GM19043 (cell line): ENCODE results near the gene CPNE2.
"Not testable (repeated sequence)": the region's sequence is repeated elsewhere in the genome, so short reads cannot be mapped to it uniquely, and the experiment has no call there.

Experiments used
- ATAC-seq: cut with Tn5 transposase; IDR thresholded peaks from one replicate; pipeline ENCODE4 v1.9.1; 2021; ENCODE audit warnings: low read depth; ENCODE audit not compliant: unreplicated experiment

The CPNE2 gene

GRCh38 chr16:57091975-57092785 is at the start of gene CPNE2:
CPNE2 (plus strand) TSS chr16:57092583; CDS start chr16:57110743, 18,160 bp downstream.
- no peak for ATAC-seq

DNA sequence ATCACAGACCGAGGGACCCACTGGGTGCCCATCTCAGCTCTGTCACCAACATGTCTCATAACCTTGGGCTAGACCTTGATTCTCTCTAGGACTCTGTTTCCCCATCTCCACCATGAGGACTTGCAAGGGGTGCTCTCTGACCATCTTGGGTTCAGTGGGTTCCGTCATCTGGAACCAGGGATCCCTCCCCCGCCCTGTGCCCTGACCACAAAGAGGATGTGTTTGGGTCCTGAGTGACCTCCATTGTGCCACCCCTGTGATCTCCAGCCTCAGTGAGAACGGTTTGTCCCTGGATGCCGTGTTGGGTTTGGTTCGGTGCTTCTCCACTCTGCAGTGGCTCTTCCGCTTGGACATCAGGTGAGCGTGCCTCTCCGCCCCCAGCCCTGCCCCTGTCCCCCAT is 49.1 kb upstream of the CPNE2 start:
- ATAC-seq = no peak

DNA sequence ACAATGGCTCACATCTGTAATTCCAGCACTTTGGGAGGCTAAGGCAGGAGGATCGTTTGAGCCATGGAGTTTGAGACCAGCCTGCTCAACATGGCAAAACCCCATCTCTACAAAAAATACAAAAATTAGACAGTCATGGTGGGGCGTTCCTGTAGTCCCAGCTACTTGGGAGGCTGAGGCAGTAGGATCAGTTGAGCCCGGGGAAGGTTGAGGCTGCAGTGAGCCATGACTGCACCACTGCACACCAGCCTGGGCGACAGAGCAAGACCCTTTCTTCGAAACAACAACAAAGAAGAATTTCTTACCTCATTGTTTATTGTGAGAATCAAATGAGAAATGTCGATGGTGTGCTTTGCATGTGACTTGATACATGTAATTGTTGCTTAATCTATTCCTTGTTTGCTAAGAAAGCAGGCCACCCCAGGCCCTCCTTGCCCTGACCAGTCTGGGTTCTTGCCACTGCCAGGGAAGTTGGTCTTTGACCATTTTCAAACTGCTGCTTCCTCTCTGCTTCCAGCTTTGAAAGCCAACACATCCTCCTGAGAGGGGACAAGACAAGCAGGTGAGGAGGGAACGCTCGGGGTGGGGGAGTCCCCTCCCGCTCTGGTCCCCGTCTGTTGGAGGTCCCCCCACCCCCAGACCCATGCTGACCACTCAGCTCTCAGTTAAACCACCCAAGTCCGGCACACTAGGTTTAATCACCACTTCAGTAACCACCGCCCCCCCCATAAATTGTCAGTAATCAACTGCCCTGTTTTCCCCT is 47.3 kb upstream of the CPNE2 start:
- ATAC-seq = no peak

DNA sequence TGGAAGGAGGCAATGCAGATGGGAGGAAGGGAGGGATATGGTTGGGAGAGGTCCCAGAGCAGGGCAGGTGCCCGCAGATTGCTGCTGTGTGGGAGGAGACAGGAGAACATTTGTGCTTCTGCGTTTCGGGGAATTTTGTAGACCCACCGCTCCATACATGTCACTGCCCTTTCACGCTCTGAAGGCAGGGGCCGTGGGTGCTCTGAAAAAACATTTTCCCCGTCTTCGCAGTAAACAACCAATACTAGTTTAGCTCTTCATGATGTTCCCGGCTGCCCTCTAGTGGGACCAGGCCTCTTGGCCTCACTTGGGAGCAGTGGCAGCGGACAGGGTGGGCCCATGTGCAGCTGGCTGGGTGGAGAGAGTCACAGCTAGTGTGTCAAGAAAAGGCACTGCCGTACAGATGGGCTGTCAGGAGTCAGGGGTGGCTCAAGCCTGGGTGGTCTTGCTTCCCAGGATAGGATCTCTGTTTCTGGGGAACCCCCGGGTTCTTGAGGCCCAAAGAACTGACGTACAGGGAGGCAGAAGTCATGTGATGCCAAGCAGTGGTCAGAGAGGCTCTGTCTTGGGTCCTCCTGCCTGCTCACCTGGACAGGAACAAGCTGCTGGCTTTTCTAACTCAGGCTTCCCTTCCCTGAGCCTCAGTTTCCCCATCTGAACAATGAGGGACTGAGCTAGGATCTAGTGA is 46.5 kb upstream of the CPNE2 start:
- no peak for ATAC-seq

DNA sequence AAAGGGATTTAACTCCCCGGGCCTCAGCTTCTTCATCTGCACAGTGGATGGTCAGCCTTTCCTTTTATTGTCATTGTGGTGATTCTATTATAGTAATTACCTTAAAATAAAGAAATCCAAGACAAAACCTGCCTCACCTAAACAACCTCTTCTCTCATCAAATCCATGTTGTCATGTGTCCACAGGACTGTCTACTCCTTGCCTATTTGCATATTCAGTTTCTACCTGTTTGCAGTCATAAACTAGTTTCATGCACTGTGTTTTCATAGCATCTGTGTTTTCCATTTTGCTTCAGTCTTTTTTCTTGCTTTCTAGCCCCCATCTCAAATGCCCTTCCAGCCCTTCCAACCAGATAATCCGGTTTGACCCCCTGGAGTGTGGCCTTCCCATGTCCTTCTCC is 44.3 kb upstream of the CPNE2 start:
- ATAC-seq = no peak

GRCh38 chr16:57049678-57050077 is 42.7 kb upstream of the CPNE2 start:
- no peak for ATAC-seq

- no peak for ATAC-seq
These were observed 40.6 kb upstream of the CPNE2 start for GRCh38 chr16:57051696-57052228.

DNA sequence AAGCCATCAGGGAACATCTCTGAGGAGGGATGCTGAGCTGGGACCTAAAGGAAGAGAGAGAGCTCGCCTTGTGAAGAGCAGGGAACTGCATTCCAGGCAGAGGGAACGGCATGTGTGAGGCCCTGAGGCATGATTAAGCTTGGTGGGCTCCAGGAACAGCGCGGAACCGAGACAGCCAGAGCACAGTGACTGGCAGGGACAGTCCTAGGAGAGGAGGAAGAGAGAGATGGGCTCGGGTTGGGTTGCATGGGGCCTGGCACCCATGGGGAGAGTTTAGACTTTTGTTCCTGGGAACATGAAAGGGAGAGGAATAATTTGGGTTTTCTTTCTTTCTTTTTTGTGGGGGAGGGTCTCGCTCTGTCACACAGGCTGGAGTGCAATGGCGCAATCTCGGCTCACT is 39.2 kb upstream of the CPNE2 start:
- ATAC-seq = no peak

DNA sequence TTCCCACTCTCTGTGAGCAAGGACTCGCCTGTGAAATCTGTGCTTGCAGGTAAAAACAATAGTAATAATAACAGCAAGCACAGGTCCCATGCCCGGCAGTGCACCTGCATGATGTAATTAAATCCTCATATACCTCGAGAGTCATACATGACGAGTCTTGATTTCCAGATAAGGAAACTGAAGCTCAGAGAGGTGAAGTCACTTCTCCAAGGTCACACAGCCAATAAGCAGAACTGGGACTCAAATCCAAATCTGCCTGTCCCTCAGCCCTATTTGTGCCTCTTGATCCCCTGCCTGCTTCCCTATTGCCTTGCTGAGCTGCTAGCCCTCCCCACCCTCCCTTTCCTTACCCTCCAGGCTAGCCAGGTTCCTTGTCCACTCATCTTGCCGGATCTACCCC is 38.0 kb upstream of the CPNE2 start:
- no peak for ATAC-seq

- no peak for ATAC-seq
These were observed 37.6 kb upstream of the CPNE2 start for GRCh38 chr16:57054771-57055170.

DNA sequence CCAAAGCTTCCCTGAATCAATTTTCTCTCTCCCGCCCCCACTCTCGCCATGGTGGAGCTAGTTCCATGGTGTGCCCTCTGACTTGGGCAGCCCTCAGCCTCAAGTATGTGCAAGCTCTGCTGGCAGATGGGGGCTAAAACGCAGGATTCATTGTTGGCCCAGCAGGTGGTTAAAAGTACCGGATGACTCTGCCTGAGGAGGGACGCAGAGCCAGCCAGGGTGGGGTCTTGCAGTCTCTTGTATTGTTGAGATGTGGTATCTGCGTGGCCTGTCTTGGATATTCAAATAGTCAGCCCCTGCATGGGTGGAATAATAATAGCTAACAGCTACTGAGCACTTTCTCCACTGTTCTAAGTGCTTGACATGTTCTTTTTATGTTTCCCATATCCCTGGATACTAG is 36.7 kb upstream of the CPNE2 start:
- no peak for ATAC-seq

DNA sequence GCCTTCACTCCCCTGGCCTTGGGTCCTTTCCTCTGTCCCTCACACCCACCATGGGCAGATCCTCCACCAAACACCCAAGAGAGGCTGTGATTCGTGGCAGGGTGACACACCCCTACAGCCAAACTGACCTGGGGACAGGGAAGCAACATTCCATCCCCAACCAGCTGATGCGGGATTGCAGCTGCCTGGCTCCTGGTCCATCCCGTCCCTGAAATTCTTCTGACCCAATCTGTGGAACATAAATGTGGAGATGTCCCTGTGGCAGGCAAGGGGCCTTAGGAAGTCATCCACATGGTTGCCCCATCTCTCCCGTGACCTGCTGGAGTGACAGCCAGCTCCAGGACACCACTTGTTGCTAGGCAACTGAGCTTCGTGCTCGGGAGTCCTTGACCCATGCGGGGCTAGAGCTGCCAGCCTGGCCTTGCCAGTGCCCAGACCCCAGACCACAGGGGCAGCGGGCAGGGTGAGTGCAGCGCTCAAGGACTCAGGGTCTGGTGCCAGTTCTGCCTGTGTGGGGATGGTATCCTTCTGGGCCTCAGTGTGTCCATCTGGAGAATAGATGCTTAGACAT is 34.0 kb upstream of the CPNE2 start:
- ATAC-seq = no peak

GRCh38 chr16:57060323-57061083 is 31.9 kb upstream of the CPNE2 start:
- ATAC-seq = no peak

- no peak for ATAC-seq
These were observed 31.1 kb upstream of the CPNE2 start for GRCh38 chr16:57061084-57061905.

DNA sequence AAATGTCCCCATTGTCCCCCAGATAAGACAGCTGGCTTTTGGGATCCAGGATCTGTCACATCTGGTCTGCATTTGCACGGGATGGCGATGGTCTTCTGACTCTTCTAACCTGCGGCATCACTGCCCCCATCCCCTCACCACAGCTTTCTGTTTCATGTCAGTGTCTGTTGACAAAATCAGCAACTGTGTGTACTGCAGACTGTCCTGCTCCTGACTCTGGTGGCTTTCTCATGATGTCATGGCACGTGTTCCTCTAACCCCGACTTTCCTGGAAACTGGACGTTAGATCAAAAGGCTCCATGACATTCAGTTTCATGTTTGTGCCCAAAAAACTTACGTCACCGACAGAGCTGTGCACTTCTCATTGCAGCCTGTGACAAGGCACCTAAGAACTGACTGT is 30.1 kb upstream of the CPNE2 start:
- no peak for ATAC-seq

DNA sequence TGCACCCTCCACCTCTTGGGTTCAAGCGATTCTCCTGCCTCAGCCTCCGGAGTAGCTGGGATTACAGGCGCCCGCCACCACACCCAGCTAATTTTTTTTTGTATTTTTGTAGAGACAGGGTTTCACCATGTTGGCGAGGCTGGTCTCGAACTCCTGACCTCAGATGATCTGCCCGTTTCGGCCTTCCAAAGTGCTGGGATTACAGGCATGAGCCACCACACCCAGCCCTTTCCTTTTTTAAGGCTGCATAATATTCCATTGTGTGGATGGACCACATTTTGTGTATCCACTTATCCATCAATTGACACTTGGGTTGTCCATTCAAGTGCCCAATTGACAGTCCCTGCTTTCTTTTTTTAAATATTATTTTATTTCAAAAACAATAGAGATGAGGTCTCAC is 29.2 kb upstream of the CPNE2 start:
- ATAC-seq = not testable (repeated sequence)

- ATAC-seq = no peak
These were observed 27.4 kb upstream of the CPNE2 start for GRCh38 chr16:57064995-57065394.

- ATAC-seq = no peak
These were observed 25.8 kb upstream of the CPNE2 start for GRCh38 chr16:57066625-57067024.

GRCh38 chr16:57067347-57067746 is 25.0 kb upstream of the CPNE2 start:
- ATAC-seq = no peak
